Panc1 (cell line): ENCODE results near the gene NUDT3. TPM values are rescaled to one million over a fixed set of nuclear protein-coding genes. Genes with fewer than 3 reads are reported as not detected.

ENCODE experiments used
- ATAC-seq: fragments of 200-7000 bp; cut with Tn5 transposase; 2 replicates; pipeline ENCODE4 v1.9.1; 2020; ENCODE audit warnings: mild to moderate bottlenecking, moderate library complexity
- BruUV-seq: library from RNA; stranded (reverse); fragments of 400-500 nt; replicated peaks from 2 replicates; lab custom pipeline; 2021; lab: Mats Ljungman, UMichigan
- CTCF ChIA-PET: fragments of 300-600 bp; sonication (Branson Sonifier 250); formaldehyde crosslinking; loops from one replicate; lab custom pipeline; 2022; ENCODE audit warnings: antibody characterized with exemption; lab: Charles Lee
- POLR2A ChIA-PET: fragments of 300-600 bp; sonication (Branson Sonifier 250); formaldehyde crosslinking; loops from one replicate; lab custom pipeline; 2022; ENCODE audit warnings: antibody characterized with exemption; lab: Charles Lee
- DNase-seq: peaks from one replicate; pipeline ENCODE4 v3.0.0-alpha.2; 2010; ENCODE audit warnings: low read depth, low spot score
- H3K27ac ChIP-seq: 2 replicates; pipeline ENCODE4 v1.5.1; 2011; ENCODE audit warnings: mild to moderate bottlenecking, low read length, inconsistent platforms
- H3K27me3 ChIP-seq: fragments of 200-500 bp; sonication (Bioruptor generic); 2 replicates; pipeline ENCODE4 v1.6.0; 2014; ENCODE audit warnings: low read length, inconsistent platforms; ENCODE audit not compliant: control insufficient read depth, insufficient read depth
- H3K36me3 ChIP-seq: fragments of 200-500 bp; sonication (Bioruptor generic); 2 replicates; pipeline ENCODE4 v1.5.1; 2014; ENCODE audit warnings: inconsistent platforms, mild to moderate bottlenecking, low read length, moderate library complexity; ENCODE audit not compliant: control insufficient read depth, insufficient read depth
- H3K4me1 ChIP-seq: 2 replicates; pipeline ENCODE4 v1.5.1; 2011; ENCODE audit warnings: inconsistent platforms, mild to moderate bottlenecking, low read length, moderate library complexity; ENCODE audit not compliant: control insufficient read depth, insufficient read depth
- H3K4me3 ChIP-seq, 2 experiments: 2 replicates each; pipeline ENCODE4 v1.5.1; 2011 to 2012; ENCODE audit warnings: low read depth in 2 of 2, low read length in 2 of 2, mild to moderate bottlenecking in 2 of 2, inconsistent platforms in 1 of 2, moderate library complexity in 1 of 2
- H3K9me3 ChIP-seq: fragments of 200-500 bp; sonication (Bioruptor generic); 2 replicates; pipeline ENCODE4 v1.5.1; 2014; ENCODE audit warnings: low read depth, mild to moderate bottlenecking, inconsistent platforms, low read length, moderate library complexity; ENCODE audit not compliant: control insufficient read depth, insufficient read depth
- POLR2AphosphoS5 ChIP-seq: IDR thresholded peaks from 2 replicates; pipeline ENCODE4 v1.6.1; 2012; ENCODE audit warnings: mild to moderate bottlenecking, low read depth, low read length, moderate library complexity
- SIN3A ChIP-seq: IDR thresholded peaks from 2 replicates; pipeline ENCODE4 v1.6.1; 2012; ENCODE audit warnings: low read depth, mild to moderate bottlenecking, low read length, moderate library complexity, borderline replicate concordance; ENCODE audit not compliant: insufficient read depth
- TCF7L2 ChIP-seq: IDR thresholded peaks from 2 replicates; pipeline ENCODE4 v1.6.1; 2011; ENCODE audit warnings: mild to moderate bottlenecking, low read depth, low read length, inconsistent platforms
- in situ Hi-C: cut with HindIII; loops from 2 replicates; pipeline ENCODE4 v1.10.0; 2016; ENCODE audit warnings: low sequenced_read_pairs, low pct_unique_long_range_greater_than_20kb
- intact Hi-C: fragments of 100-400 bp; cut with micrococcal nuclease; formaldehyde crosslinking; loops from one replicate; pipeline ENCODE4 v1.10.0; 2022; ENCODE audit not compliant: unreplicated experiment
- total RNA-seq: library from RNA; stranded (reverse); gene quantifications from one replicate; pipeline ENCODE4 v1.2.1, GENCODE V29; 2021; ENCODE audit not compliant: unreplicated experiment
- TF ChIP-seq, protein P1 (sequence below): fragments of 450-650 bp; IDR thresholded peaks from 2 replicates; pipeline ENCODE4 v1.5.1; 2017; ENCODE audit warnings: mild to moderate bottlenecking
- TF ChIP-seq, protein P2 (sequence below), 2 experiments: IDR thresholded peaks; 2 replicates each; pipeline ENCODE4 v1.6.1; 2011 to 2012; ENCODE audit warnings: low read depth in 2 of 2, control low read depth in 1 of 2, low read length in 1 of 2, mild to moderate bottlenecking in 1 of 2, moderate library complexity in 1 of 2; ENCODE audit not compliant: insufficient read depth in 1 of 2

Gene NUDT3
- total RNA-seq, 1 experiment from 2014 or later, result 25.9 TPM

DNA sequence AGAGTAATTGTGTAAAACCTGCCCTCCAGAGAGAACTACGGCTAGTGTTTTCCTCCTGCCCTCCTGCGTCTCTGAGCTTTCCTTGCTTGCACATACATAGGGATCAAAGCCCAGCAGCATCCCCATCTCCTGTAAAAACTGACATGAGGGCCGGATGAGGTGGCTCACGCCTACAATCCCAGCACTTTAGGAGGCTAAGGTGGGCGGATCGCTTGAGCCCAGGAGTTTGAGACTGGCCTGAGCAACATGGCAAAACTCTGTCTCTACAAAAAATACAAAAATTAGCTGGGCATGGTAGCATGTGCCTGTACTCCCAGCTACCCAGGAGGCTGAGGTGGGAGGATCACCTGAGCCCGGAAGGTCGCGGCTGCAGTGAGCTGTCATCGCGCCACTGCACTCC, 103.3 kb downstream of the NUDT3 start:
- Histone ChIP-seq H3K27ac (no peak overlapping the region), H3K4me1 (no peaks in the 10 kb centered on the region), H3K4me3 (no peak overlapping the region), H3K36me3 (peaks cover 9% of the 10 kb centered on the region; the same call in 1 of the 2 replicates), H3K27me3 (no peaks in the 10 kb centered on the region), H3K9me3 (no peaks in the 10 kb centered on the region)
- in situ Hi-C loops, result no loop called here
- no peak for DNase-seq
- intact Hi-C loops, result no loop called here
- POLR2A ChIA-PET, result no interaction called here
- BruUV-seq, result no TSS peak
- CTCF ChIA-PET, result no interaction called here
- TF ChIP-seq SIN3A, result no peak
- TF ChIP-seq, protein P1, sequence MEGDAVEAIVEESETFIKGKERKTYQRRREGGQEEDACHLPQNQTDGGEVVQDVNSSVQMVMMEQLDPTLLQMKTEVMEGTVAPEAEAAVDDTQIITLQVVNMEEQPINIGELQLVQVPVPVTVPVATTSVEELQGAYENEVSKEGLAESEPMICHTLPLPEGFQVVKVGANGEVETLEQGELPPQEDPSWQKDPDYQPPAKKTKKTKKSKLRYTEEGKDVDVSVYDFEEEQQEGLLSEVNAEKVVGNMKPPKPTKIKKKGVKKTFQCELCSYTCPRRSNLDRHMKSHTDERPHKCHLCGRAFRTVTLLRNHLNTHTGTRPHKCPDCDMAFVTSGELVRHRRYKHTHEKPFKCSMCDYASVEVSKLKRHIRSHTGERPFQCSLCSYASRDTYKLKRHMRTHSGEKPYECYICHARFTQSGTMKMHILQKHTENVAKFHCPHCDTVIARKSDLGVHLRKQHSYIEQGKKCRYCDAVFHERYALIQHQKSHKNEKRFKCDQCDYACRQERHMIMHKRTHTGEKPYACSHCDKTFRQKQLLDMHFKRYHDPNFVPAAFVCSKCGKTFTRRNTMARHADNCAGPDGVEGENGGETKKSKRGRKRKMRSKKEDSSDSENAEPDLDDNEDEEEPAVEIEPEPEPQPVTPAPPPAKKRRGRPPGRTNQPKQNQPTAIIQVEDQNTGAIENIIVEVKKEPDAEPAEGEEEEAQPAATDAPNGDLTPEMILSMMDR, result no peak
- TF ChIP-seq, protein P2, sequence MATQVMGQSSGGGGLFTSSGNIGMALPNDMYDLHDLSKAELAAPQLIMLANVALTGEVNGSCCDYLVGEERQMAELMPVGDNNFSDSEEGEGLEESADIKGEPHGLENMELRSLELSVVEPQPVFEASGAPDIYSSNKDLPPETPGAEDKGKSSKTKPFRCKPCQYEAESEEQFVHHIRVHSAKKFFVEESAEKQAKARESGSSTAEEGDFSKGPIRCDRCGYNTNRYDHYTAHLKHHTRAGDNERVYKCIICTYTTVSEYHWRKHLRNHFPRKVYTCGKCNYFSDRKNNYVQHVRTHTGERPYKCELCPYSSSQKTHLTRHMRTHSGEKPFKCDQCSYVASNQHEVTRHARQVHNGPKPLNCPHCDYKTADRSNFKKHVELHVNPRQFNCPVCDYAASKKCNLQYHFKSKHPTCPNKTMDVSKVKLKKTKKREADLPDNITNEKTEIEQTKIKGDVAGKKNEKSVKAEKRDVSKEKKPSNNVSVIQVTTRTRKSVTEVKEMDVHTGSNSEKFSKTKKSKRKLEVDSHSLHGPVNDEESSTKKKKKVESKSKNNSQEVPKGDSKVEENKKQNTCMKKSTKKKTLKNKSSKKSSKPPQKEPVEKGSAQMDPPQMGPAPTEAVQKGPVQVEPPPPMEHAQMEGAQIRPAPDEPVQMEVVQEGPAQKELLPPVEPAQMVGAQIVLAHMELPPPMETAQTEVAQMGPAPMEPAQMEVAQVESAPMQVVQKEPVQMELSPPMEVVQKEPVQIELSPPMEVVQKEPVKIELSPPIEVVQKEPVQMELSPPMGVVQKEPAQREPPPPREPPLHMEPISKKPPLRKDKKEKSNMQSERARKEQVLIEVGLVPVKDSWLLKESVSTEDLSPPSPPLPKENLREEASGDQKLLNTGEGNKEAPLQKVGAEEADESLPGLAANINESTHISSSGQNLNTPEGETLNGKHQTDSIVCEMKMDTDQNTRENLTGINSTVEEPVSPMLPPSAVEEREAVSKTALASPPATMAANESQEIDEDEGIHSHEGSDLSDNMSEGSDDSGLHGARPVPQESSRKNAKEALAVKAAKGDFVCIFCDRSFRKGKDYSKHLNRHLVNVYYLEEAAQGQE (IDR thresholded peaks at IDR 0.05; ENCODE audit: insufficient read depth in 1 of 2, low read depth in 2 of 2, low read length in 1 of 2), result no peak
- no peak for ATAC-seq

DNA sequence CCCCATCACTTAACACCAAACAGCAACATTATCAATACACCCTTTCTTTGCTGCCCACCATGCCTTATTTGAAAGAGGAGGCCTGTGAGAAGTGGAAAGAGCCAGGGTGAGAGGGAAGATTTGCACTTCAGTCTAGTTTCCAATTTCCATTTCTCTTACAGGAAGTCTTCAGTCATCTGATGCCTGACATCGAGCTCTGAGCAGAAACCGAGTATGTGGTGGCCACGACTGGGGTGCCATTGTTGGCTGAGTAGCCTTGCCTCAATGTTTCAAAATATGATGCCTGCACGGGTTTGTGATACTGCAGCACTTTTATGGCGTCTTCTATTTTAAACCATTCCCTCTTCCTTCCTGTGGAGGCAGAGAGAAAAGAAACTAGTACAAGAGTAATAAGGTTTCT, 103.9 kb downstream of the NUDT3 start:
- ATAC-seq (no peak), DNase-seq (no peak)
- peaks cover 9% of the 10 kb centered on the region; the same call in 1 of the 2 replicates for H3K36me3 ChIP-seq
- H3K27me3 ChIP-seq, result no peaks in the 10 kb centered on the region
- POLR2A ChIA-PET, result interaction anchor here (0.7 kb wide), 1 partner anchor 740 kb away, joined by 3 read pairs; no protein-coding TSS in a partner anchor
- BruUV-seq, result no TSS peak
- H3K9me3 ChIP-seq, result no peaks in the 10 kb centered on the region
- TF ChIP-seq, protein P2 (IDR thresholded peaks at IDR 0.05; ENCODE audit: insufficient read depth in 1 of 2, low read depth in 2 of 2, low read length in 1 of 2), result no peak
- TF ChIP-seq TCF7L2 (no peak), POLR2AphosphoS5 (no peak), SIN3A (no peak)
- TF ChIP-seq, protein P1, result no peak
- no peaks in the 10 kb centered on the region for H3K4me1 ChIP-seq
- in situ Hi-C loops, result no loop called here
- no peak overlapping the region for H3K4me3 ChIP-seq
- CTCF ChIA-PET, result no interaction called here
- intact Hi-C loops, result no loop called here
- H3K27ac ChIP-seq, result no peak overlapping the region
